HPDE6-E6E7 (cell line): ENCODE results near the gene MARK1.

Experiments used
- DNase-seq: peaks from one replicate; pipeline ENCODE4 v3.0.0; 2011; ENCODE audit warnings: missing footprints; ENCODE audit errors: extremely low spot score

MARK1 gene

DNA sequence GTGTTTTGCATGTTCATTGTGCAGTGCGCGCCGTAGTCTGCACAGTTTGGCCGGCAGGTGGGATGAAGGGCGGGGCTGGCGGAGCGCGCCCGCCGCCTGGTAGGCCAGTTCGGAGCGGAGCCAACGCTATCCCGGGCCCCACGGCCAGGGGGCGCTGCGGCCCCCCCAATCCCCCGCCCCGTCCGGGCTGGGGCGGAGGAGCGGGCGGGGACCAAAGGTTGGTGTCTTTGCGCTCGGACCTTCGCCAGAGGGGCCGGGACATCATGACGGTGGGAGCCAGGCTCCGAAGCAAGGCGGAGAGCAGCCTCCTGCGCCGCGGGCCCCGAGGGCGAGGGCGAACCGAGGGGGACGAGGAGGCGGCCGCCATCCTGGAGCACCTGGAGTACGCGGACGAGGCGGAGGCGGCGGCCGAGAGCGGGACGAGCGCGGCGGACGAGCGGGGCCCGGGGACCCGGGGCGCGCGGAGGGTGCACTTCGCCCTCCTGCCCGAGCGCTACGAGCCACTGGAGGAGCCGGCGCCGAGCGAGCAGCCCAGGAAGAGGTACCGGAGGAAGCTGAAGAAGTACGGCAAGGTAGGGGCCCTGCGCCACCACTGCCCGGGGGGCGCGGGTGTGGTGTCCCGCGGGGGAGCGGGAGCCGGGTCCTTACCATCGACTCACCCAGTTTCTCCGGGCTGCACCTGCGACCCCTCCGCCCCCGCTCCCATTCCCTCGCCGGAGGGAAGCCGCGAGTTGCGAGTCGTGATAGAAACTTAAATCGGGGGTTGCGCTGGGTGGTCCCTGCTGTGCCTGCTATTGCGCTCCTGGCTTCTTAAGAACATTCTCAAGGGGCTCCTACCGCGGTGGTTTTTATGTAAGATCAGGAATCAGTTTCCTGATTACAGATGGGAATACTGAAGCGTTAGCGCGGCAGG, 162.5 kb downstream of the MARK1 start, which contains the start of gene C1orf115:
Gene C1orf115, plus strand, starts transcription at position 224 of the 913 bp plus-strand sequence. Its CDS starts 40 bp downstream, at position 264.
- DNase-seq: peak; percentile 88

DNA sequence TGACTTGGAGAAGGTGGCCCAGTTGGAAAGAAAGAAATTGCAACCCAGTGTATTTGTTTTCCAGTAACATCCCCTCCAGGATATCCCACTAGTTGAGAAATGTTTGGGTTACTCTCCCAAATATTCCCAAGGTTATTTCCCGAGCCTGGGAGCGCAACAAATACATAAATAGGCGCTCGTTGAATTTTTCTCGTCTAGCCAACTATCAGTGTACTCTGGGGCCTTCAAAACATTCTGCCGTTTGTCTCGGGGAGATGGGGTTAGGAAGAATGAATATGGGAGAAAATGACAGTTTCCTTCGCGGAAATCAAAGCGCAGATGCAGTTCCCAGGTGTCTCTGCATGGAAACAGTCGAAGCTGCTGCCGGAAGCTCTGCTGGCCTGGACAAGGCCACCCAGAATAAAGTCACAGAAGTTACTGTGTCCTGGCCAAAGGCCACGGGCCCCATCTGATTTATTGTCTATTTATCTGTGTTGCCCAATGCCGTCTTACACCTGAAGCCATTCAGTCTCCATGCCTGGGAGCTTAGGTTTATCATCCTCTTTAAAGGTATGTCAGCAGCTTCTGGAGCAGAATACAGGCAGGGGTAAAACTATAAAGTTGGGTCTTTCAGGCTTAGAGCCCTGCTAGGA, 163.2 kb downstream of the MARK1 start:
- DNase-seq: no peak

DNA sequence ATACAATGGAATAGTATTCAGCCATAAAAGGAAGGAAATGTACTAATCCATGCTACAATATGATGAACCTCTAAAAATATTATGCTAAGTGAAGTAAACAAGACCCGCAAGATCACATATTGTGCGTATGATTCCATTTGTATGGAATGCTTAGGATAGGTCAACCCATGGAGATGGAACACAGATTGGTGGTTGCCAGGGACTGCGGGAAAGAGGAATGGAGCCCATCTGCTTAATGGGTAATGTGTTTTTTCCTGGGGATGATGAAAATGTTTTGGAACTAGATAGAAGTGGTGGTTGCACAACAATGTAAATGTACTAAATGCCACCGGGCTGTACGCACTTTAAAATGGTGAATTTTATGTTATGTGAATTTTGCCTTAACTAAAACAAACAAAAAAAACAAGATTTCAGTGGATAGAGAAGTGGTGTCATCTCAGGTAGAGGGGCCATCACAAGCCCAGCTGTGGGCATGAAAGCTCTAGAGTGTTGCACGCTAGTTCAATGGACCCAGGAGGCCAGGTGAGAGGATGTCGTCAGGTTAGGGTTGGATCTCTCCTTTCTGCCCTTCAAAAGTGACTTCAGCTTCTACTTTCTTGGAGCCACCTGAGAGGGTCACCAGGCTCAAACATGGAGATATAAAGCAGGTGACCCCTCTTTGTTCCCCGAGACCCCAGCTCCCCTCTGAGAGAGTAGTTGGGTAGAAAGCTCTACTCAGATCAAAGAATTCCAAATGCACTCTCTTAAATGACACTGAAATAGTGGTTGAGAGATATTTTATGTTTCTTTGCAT, 164.7 kb downstream of the MARK1 start:
- no peak for DNase-seq

DNA sequence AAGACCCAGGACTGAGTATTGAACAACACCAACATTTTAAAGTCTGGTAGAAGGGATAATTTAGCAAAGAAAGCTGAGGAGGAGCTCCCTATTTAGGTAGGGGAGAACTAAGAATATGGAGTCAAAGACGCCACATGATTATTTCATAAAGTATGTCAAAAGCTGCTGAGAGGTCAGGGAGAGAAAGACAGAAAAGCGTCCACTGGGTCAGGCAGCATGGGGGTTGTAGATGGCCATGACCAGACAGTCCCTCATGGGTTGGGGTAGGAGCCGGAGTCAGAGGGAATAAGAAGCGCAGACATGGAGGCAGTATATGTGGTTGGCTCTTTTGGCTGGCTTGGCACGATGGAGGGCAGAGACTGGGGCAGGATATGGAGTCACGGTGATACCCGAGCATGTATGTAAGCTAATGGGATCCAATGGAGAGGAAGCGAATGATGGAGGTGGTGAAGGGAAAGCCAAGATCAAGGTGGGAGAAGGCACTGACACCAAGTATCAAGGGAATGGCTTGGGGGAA, 167.0 kb downstream of the MARK1 start:
- no peak for DNase-seq

DNA sequence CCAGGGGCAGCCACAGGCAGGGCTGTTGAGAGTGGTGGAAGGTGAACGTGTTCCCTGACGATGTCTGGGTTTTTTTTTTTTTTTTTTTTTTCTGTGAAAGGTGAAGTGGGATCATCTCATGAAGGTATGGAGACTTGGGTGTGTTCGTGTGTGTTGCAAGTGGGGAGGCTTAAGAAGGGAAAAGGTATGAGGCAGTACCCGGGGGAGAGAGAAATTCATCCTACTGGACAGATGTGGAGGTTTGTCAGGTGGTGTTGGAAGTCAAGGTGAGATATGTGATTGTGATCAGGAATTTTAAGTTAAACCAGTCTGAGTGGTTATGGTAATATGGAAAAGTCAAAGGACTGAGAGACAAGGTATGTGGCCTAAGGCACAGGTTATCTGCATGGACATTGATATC, 167.5 kb downstream of the MARK1 start:
- DNase-seq: no peak

DNA sequence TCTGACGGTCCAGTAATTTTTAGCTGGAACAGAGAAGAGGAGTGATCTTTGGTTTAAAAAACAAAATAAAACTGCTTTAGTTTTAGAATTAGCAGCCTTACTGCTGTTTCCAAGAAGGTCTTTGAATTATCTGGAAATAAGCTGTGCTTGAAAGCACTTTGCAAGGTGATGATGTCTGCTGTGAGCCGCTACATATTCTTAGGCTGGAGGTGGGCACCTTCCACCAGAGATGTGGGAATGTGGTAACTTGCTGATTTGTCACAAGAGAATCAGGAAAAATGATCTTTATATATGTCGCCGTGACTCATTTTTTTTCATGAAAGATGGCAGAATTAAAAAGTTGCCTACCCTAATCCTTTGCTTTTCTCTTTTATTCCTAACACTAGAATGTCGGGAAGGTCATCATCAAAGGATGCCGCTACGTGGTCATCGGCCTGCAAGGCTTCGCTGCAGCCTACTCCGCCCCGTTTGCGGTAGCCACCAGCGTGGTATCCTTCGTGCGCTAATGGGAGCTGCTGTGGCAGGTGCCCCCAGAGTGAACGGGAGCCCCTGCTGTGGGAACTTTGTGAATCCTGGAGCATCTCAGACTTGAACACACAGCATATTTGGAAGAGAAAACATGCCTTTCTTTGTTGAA, 168.4 kb downstream of the MARK1 start:
- DNase-seq: no peak

DNA sequence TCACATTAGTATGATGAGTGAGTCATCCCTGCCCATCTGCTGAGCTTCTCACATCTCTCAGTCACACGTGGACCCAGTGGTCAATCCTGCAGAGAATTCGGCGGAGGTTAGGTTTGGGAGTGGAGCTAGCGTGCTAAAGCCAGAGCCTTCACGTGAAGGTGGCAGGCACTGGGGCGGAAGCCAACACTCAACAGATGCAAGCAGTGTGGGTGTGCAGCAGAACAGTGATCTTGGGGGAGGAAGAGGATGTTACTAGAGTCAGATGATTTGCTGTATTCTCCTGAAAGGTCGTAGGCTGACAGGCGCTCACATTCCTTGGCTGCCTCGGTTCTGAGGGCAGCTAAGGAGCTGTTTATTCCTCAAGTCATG, 168.9 kb downstream of the MARK1 start:
- no peak for DNase-seq

DNA sequence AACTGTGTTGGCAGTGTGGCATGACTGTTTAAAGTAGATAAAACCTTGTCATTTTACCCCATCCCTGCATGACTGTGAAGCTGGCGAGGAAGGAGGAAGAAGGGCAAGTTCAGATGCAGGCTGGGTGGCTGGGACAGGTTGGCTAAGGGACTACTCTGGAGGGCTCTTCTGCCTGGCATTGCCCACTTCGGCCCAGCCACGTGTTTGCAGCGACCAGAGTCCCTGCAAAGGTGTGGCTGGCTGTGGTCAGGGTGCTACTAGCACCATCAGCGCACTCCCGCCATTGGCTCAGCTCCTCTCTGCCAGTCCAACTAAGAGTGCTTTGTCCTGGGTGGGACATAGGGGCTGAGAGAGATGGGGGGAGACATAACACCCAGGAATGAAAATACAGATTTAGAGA, 169.4 kb downstream of the MARK1 start:
- no peak for DNase-seq

DNA sequence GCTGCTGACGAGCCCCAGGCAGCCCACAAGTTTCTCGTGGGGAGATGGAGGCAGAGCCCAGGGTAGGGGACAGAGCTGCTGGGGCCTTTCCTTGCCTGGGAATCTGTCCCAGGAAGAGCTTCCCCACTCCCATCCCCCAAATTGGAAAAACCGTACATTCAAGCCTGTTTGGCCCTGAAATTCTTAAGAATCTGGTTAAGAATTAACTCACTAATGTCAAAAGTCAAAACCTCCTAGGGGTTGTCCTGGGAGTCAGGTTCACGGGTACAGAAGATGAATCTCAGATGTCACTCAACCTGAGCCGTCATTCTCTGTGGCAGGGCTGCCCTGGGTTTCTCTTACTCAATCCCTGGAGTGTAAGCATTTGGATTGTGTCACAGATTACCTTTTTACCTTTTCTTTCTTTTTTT, 170.7 kb downstream of the MARK1 start:
- no peak for DNase-seq

DNA sequence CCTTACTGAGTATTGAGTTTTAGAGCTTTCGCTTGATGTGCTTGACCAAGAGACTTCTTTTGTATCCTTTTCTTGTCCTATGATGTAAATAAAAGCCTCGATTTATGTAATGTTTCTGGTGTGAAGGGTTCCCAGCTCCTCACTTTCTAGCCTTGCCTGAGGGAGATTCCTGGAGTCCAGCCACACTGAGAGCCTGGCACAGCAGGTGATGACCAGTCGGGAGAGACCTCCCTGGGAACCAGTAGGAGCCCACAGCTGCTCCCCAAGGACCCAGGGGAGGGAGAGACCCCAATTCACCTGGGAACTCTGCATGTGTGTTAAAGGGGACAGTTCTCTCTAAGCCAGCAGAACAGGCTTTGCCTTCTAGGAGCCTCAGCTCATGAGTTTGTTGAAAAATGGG, 171.1 kb downstream of the MARK1 start:
- no peak for DNase-seq

DNA sequence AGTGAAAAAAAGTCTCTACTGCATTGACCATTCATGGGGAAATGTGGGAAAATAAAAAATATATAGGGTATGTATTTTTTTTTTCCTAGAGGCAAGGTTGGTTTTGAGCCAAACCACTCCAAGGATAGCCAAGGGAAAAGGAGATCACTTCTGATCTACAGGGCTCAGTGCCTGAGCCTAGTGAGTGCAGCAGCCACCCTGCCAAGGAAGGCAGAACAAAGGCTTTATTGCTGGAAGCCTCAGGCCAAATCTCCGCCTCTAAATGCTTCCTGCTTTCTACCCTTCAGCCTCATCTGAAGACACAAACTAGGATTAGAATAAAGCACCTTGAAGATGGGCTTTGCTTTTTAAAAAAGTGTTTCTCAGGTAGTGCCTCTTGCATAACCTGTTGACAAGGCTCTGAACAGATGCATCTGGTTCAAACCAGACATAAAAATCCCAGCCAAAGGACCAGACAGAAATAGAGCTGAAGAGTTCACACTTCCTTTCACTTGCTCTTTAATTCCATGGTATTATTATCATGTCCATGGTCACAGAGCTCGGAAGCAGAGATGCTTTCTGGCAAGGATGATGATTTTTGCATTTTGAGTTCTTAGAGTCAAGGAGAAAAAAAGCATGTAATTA, 172.7 kb downstream of the MARK1 start:
- no peak for DNase-seq

DNA sequence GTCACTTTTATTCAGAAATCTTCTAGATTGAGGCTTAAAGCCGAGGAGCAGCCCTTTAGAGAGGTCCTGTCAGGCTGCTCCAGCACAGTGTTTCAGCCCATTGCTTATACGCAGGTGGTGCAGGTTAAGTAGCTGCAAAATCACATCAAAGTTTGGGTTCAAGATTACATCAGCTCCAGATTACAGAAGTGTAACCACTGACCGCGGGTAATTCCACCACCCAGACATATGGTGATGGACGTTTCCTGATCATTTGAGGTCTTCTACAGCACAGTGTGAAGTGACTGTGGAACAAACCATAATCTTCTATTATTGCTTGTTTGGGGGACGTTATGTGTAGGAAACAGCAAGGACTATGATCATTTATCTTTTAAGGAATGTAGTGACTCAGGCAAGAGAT, 174.0 kb downstream of the MARK1 start:
- no peak for DNase-seq

DNA sequence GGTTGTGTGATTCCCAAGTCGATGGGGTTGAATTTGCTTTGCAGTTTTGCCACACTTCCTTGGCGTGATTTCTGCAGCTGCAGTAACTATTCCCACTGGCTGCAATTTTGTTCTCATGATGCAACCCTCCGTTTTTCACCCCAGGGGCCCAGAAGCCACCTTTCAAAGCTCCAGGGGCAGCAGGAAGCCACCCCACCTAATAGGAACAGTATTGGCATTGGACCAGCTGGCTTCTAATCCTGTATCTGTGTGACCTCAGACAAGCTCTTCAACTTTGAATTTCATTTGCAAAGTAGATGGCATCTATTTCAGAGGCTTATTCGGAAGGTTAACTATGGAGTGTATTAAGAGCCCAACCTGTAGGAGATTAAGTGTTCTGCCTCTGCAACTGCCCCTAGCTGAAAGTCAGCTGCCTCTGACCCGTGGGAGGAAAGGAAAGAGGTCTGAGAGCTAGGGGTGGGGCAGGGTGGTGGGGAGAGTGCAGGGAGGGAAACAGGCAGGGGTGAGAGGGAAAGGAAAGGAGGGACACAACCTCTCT, 174.9 kb downstream of the MARK1 start:
- no peak for DNase-seq

DNA sequence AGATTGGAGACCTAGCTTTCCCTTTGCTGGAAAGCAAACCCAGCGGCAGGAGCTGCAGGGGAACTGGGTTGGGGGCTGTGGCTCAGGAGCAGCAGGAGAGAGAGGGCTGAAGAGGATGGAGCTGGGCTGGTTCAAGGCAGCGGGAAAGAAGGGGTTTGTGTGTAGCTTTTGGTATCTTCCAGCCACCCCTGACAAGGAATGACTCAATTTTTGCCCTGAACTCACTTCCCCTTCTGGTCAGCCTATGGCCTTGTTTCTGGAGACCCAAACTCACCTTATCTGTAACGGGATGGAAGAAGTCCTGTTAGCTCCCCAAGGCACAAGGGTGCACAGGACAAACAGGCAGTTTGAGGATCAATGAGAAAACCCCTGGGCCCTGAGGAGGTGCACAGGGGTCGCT, 175.4 kb downstream of the MARK1 start:
- no peak for DNase-seq

DNA sequence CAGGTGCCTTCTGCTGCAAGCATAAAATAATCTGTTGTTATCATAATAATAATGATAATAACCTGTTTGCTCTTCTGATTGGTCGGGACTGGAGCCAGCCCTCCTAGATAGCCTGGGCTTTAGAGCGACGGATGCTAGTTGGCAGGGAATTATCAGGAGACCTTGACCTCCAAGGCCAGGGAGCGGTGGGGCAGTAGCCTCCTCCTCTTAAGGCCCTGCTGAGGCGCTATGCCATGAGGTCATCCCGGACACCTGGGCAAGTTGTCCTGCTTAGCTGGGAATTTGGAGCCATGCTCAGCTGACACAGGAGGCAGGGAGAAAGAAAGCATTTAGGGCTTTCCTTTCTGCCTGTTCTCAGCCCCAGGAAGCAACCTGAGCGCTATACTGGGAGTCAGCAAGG, 177.8 kb downstream of the MARK1 start:
- no peak for DNase-seq

DNA sequence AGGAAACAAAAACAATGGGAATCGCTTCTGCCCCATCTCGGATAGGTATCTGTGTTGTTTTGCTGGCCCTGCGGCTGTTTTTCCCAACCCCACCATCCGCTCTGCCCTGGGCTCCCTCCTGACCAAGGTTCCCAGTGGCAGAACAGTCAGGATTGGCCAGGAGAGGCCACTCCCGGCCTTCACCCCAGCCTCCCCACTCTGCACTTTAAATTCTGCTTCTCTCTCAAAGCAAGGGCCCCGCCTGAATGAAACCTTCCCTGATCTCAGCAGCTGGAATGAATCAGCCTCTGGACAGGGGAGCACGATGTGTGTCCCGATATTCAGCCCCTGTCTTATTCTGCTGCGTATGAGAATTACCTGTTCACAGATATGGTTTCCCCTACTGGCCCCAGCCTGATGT, 178.5 kb downstream of the MARK1 start:
- no peak for DNase-seq

DNA sequence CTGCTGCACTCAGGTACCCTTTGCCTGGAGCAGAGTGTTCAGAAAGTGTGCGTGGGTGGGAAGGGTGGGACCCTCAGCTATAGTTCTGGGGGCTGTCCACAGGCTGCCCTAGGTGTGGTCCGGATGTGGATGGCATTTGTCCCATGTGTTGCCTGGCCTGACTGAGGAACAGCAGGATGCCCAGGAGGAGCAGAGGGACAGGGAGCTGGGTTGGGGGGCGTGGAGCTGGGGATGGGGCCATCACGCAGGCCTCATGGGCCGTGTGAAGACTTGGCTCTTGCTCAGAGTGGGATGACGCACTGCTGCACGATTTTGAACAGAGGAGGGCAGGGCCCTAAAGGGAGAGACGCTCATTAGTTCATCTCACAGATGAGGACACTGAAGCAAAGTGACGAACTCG, 179.2 kb downstream of the MARK1 start:
- DNase-seq: no peak

DNA sequence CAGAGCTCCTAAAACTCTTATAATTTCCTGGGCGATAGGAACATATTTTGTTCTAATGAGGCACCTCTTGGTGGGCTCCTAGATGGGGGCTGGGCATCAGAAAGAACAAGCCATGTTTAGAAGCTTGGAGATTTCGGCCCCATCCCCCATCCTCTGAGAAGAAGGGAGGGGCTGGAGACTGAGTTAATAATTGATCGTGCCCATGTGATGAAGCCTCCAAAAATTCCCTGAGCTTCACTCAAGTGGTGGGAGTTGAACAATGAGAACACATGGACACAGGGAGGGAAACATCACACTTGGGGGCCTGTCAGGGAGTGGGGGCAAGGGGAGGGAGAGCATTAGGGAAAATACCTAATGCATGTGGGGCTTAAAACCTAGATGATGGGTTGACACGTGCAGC, 180.3 kb downstream of the MARK1 start:
- no peak for DNase-seq

DNA sequence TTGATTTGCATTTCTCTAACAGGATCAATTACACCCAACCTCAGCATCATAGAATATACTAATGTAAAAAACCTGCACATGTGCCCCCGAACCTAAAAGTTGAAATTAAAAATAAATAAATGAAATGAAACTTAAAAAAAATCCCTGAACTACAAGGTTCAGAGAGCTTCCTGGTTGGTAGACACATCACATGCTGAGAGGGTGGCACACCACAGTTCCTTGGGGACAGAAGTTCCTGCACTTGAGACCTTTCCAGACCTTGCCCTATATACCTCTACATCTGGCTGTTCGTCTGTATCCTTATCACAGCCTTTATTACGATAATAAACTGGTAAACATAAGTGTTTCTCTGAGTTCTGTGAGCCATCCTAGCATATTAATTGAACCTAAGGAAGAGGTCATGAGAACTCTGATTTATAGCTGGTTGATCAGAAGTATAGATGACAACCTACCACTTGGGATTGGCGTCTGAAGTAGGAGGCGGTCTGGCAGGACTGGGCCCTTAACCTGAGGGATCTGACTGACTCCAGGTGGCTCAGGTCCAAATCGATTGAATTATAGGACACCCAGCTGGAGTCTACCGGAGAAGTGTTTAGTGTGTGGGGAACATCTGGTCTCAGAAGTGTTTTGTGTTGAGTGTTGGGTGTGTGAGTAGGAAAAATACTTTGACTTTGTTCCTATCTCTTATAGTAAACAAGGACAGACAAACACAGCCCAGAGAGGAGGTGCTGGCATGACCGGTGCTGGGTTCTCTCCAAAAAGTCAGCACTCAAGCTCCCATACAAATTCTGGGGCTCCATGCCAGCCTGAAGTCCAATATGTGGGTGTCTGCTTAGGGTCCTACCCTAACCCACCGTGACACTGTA, 181.2 kb downstream of the MARK1 start:
- no peak for DNase-seq

DNA sequence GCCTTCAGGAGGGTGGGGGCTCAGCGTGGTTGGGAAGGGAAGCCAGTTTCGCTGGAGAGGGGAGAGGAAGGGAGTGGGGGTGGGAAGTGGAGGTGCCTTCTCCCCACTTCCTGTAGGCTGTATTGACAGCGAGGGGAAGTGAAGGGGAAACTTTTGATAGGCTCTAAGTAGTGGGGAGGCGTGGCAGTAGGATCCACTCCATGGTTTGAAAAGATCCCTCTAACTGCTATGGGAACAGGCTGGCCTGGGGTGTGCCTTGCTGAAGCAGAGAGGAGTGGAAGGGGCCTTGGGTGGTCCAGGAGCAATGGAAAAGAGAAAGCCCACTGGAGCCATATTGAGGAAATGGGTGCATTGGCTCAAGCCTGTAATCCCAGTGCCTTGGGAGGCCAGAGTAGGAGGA, 182.4 kb downstream of the MARK1 start:
- no peak for DNase-seq
